Calu3 (cell line): Measurements from ENCODE around the gene ALDH2. TPM values are rescaled to one million over a fixed set of nuclear protein-coding genes. Genes with fewer than 3 reads are reported as not detected.

Experiments used
- BruUV-seq: library from RNA; stranded (reverse); fragments of 400-500 nt; replicated peaks from 2 replicates; lab custom pipeline; 2021; lab: Mats Ljungman, UMichigan
- CTCF ChIA-PET: fragments of 300-600 bp; sonication (Branson Sonifier 250); formaldehyde crosslinking; loops from one replicate; lab custom pipeline; 2022; ENCODE audit warnings: antibody characterized with exemption; lab: Charles Lee
- DNase-seq: peaks from one replicate; pipeline ENCODE4 v3.0.0; 2022
- H3K27ac Mint-ChIP-seq: one replicate; pipeline ENCODE4 v1.8.0; 2022; ENCODE audit warnings: mixed read lengths; ENCODE audit not compliant: unreplicated experiment
- H3K27me3 Mint-ChIP-seq: one replicate; pipeline ENCODE4 v1.8.0; 2022; ENCODE audit warnings: mixed read lengths; ENCODE audit not compliant: unreplicated experiment
- H3K36me3 Mint-ChIP-seq: one replicate; pipeline ENCODE4 v1.8.0; 2022; ENCODE audit warnings: mild to moderate bottlenecking, moderate library complexity, mixed read lengths; ENCODE audit not compliant: insufficient read depth, unreplicated experiment
- H3K4me1 Mint-ChIP-seq: one replicate; pipeline ENCODE4 v1.8.0; 2022; ENCODE audit warnings: mild to moderate bottlenecking, low read depth, mixed read lengths; ENCODE audit not compliant: unreplicated experiment
- H3K4me3 Mint-ChIP-seq: one replicate; pipeline ENCODE4 v1.8.0; 2022; ENCODE audit warnings: mild to moderate bottlenecking, low read depth, moderate library complexity, mixed read lengths; ENCODE audit not compliant: unreplicated experiment
- H3K9me3 Mint-ChIP-seq: one replicate; pipeline ENCODE4 v1.8.0; 2022; ENCODE audit warnings: low read depth, mixed read lengths; ENCODE audit not compliant: unreplicated experiment
- CTCF ChIP-seq: fragments of 200-600 bp; IDR thresholded peaks from one replicate; pipeline ENCODE4 v1.8.0; 2022; ENCODE audit warnings: antibody characterized with exemption; ENCODE audit not compliant: unreplicated experiment
- intact Hi-C: fragments of 100-400 bp; cut with micrococcal nuclease; formaldehyde crosslinking; loops from one replicate; pipeline ENCODE4 v1.10.0; 2022; ENCODE audit not compliant: unreplicated experiment
- total RNA-seq: library from RNA; stranded (reverse); gene quantifications from 2 replicates; pipeline ENCODE4 v1.2.3, GENCODE V29; 2022

ALDH2 gene
- total RNA-seq, 1 experiment from 2014 or later, result 152 TPM

- no peak overlapping the region for H3K4me3 Mint-ChIP-seq
- no peaks in the 10 kb centered on the region for H3K27me3 Mint-ChIP-seq
- no peak overlapping the region for H3K27ac Mint-ChIP-seq
- no peaks in the 10 kb centered on the region for H3K4me1 Mint-ChIP-seq
- CTCF ChIA-PET, result no interaction called here
- peaks cover 5% of the 10 kb centered on the region for H3K36me3 Mint-ChIP-seq
- intact Hi-C loops, result no loop called here
- no TSS peak for BruUV-seq
- H3K9me3 Mint-ChIP-seq, result no peaks in the 10 kb centered on the region
- DNase-seq, result no peak
- TF ChIP-seq CTCF, result no peak
Observed at GRCh38 chr12:111756681-111757080, 10.1 kb upstream of the ALDH2 start.

GRCh38 chr12:111757361-111758119 is 9.2 kb upstream of the ALDH2 start:
- DNase-seq, result no peak
- Mint-ChIP-seq H3K36me3 (peaks cover 5% of the 10 kb centered on the region), H3K9me3 (no peaks in the 10 kb centered on the region), H3K4me3 (no peak overlapping the region), H3K27ac (no peak overlapping the region), H3K27me3 (no peaks in the 10 kb centered on the region), H3K4me1 (no peaks in the 10 kb centered on the region)
- no TSS peak for BruUV-seq
- no peak for TF ChIP-seq CTCF
- intact Hi-C loops, result no loop called here
- CTCF ChIA-PET, result no interaction called here

GRCh38 chr12:111758120-111758561 is 8.6 kb upstream of the ALDH2 start:
- Mint-ChIP-seq H3K27ac (no peak overlapping the region), H3K36me3 (no peaks in the 10 kb centered on the region), H3K9me3 (no peaks in the 10 kb centered on the region), H3K4me1 (no peaks in the 10 kb centered on the region), H3K4me3 (no peak overlapping the region), H3K27me3 (no peaks in the 10 kb centered on the region)
- TF ChIP-seq CTCF, result no peak
- no peak for DNase-seq
- no TSS peak for BruUV-seq
- CTCF ChIA-PET, result no interaction called here
- intact Hi-C loops, result no loop called here

GRCh38 chr12:111759271-111759670 is 7.5 kb upstream of the ALDH2 start:
- intact Hi-C loops, result no loop called here
- Mint-ChIP-seq H3K27ac (no peak overlapping the region), H3K36me3 (no peaks in the 10 kb centered on the region), H3K9me3 (no peaks in the 10 kb centered on the region), H3K4me1 (no peaks in the 10 kb centered on the region), H3K27me3 (no peaks in the 10 kb centered on the region), H3K4me3 (no peak overlapping the region)
- TF ChIP-seq CTCF, result no peak
- no TSS peak for BruUV-seq
- CTCF ChIA-PET, result interaction anchor here (0.5 kb wide), 1 partner anchor 182 kb away, joined by 3 read pairs; no protein-coding TSS in a partner anchor
- DNase-seq, result no peak
